Smooth muscle cell (in vitro differentiated cells): Measurements from ENCODE around the gene PCLAF. TPM values are rescaled to one million over a fixed set of nuclear protein-coding genes. Genes with fewer than 3 reads are reported as not detected.
"Not testable (repeated sequence)": the region's sequence is repeated elsewhere in the genome, so short reads cannot be mapped to it uniquely, and the experiment has no call there.

ENCODE experiments used
- DNase-seq: peaks from one replicate; lab custom pipeline; 2025; ENCODE audit not compliant: unreplicated experiment; lab: John Stamatoyannopoulos, UW
- H2AFZ ChIP-seq: fragments of 200-600 bp; sonication (generic); 2 replicates; pipeline ENCODE4 v1.6.0; 2016; ENCODE audit warnings: antibody characterized with exemption, low read depth, mild to moderate bottlenecking
- H3F3A ChIP-seq: fragments of 200-600 bp; sonication (generic); 2 replicates; pipeline ENCODE4 v1.6.0; 2017; ENCODE audit warnings: antibody characterized with exemption, low read depth
- H3K27ac ChIP-seq: fragments of 200-600 bp; sonication (generic); 2 replicates; pipeline ENCODE4 v1.5.1; 2016; ENCODE audit warnings: low read depth, mild to moderate bottlenecking
- H3K27me3 ChIP-seq: fragments of 200-600 bp; sonication (generic); 2 replicates; pipeline ENCODE4 v1.6.1; 2016; ENCODE audit warnings: low read depth, mild to moderate bottlenecking
- H3K36me3 ChIP-seq: fragments of 200-600 bp; sonication (generic); 2 replicates; pipeline ENCODE4 v1.5.1; 2016; ENCODE audit warnings: low read depth
- H3K4me1 ChIP-seq: fragments of 200-600 bp; sonication (generic); 2 replicates; pipeline ENCODE4 v1.5.1; 2016; ENCODE audit warnings: low read depth
- H3K4me2 ChIP-seq: fragments of 200-600 bp; sonication (generic); 2 replicates; pipeline ENCODE4 v1.6.0; 2016; ENCODE audit warnings: mild to moderate bottlenecking
- H3K4me3 ChIP-seq: fragments of 200-600 bp; sonication (generic); 2 replicates; pipeline ENCODE4 v1.5.1; 2016; ENCODE audit warnings: mild to moderate bottlenecking
- H3K79me2 ChIP-seq: fragments of 200-600 bp; sonication (generic); 2 replicates; pipeline ENCODE4 v1.6.0; 2016; ENCODE audit warnings: low read depth, mild to moderate bottlenecking
- H3K9ac ChIP-seq: fragments of 200-600 bp; sonication (generic); 2 replicates; pipeline ENCODE4 v1.6.0; 2016; ENCODE audit warnings: low read depth
- H3K9me3 ChIP-seq: fragments of 200-600 bp; sonication (generic); replicated peaks from 2 replicates; pipeline ENCODE4 v1.5.1; 2016; ENCODE audit warnings: low read depth
- H4K20me1 ChIP-seq: fragments of 200-600 bp; sonication (generic); 2 replicates; pipeline ENCODE4 v1.6.0; 2016; ENCODE audit warnings: low read depth
- CTCF ChIP-seq: fragments of 200-600 bp; sonication (generic); IDR thresholded peaks from 2 replicates; pipeline ENCODE4 v1.5.1; 2017; ENCODE audit warnings: borderline replicate concordance, mild to moderate bottlenecking, antibody characterized with exemption; ENCODE audit not compliant: insufficient read depth, poor library complexity, severe bottlenecking
- WGBS: methylation state at CpG from one replicate; pipeline ENCODE4 v1.1.7; 2016; ENCODE audit warnings: low lambda C conversion rate; 5-methylcytosine and 5-hydroxymethylcytosine counted together
- polyA plus RNA-seq: library from polyadenylated mRNA; unstranded; fragments of >200 nt; fragmentation: Nextera tagmentation; extraction: Ambion mirVana; gene quantifications from 2 replicates; pipeline ENCODE4 v1.2.1, GENCODE V29; 2016
- total RNA-seq: library from RNA; depleted of rRNA; stranded (reverse); fragments of >200 nt; gene quantifications from 2 replicates; pipeline ENCODE4 v1.2.3, GENCODE V29; 2014

The PCLAF gene
- total and polyA plus RNA-seq, 2 experiments from 2014 or later = 19.0 to 30.7 TPM

GRCh38 chr15:64379216-64379960, 1.9 kb downstream of the PCLAF start:
- no peak overlapping the region for H3K4me3 ChIP-seq
- no peak overlapping the region for H3K9ac ChIP-seq
- DNase-seq = no peak

GRCh38 chr15:64373360-64373759, 7.9 kb downstream of the PCLAF start:
- WGBS = 98% methylated on average over 8 of the region's 8 CpGs
- Histone ChIP-seq H3K4me2 (no peak overlapping the region), H3K36me3 (no peaks in the 10 kb centered on the region), H3K79me2 (no peaks in the 10 kb centered on the region), H3F3A (no peaks in the 10 kb centered on the region), H4K20me1 (no peaks in the 10 kb centered on the region), H3K9ac (no peak overlapping the region), H3K4me3 (no peak overlapping the region), H3K27ac (no peak overlapping the region), H3K27me3 (no peaks in the 10 kb centered on the region), H2AFZ (no peak overlapping the region), H3K4me1 (no peaks in the 10 kb centered on the region), H3K9me3 (no peaks in the 10 kb centered on the region)
- TF ChIP-seq CTCF = no peak
- DNase-seq = no peak

More at GRCh38 chr15:64379216-64379960, 1.9 kb downstream of the PCLAF start:
- Histone ChIP-seq H3K4me2 (peak overlapping the region; percentile 89), H3K9me3 (no peaks in the 10 kb centered on the region), H3K79me2 (peaks cover 6% of the 10 kb centered on the region), H3K27me3 (no peaks in the 10 kb centered on the region), H3K4me1 (peaks cover 4% of the 10 kb centered on the region), H3F3A (peaks cover 10% of the 10 kb centered on the region), H3K36me3 (no peaks in the 10 kb centered on the region), H3K27ac (peak overlapping the region; percentile 89), H4K20me1 (no peaks in the 10 kb centered on the region), H2AFZ (no peak overlapping the region)
- TF ChIP-seq CTCF = no peak
- 63% methylated on average over 9 of the region's 9 CpGs for WGBS

- H4K20me1 ChIP-seq, H3K36me3 ChIP-seq, H3K4me2 ChIP-seq, H3K4me3 ChIP-seq, H3K9me3 ChIP-seq, H3K27ac ChIP-seq, H2AFZ ChIP-seq, DNase-seq, H3K79me2 ChIP-seq, H3F3A ChIP-seq, H3K27me3 ChIP-seq, H3K9ac ChIP-seq, H3K4me1 ChIP-seq: not testable (repeated sequence)
- over 99% methylated on average over 8 of the region's 8 CpGs for WGBS
These were observed 9.9 kb downstream of the PCLAF start for GRCh38 chr15:64371383-64371782.

GRCh38 chr15:64369078-64369607, 12.1 kb downstream of the PCLAF start:
- Histone ChIP-seq H3K4me2 (no peak overlapping the region), H3K79me2 (no peaks in the 10 kb centered on the region), H3K4me3 (no peak overlapping the region), H3K4me1 (no peaks in the 10 kb centered on the region), H3K27ac (no peak overlapping the region), H3F3A (no peaks in the 10 kb centered on the region), H3K36me3 (no peaks in the 10 kb centered on the region), H3K9me3 (no peaks in the 10 kb centered on the region), H2AFZ (no peak overlapping the region), H3K27me3 (no peaks in the 10 kb centered on the region), H3K9ac (no peak overlapping the region), H4K20me1 (no peaks in the 10 kb centered on the region)
- no peak for DNase-seq
- TF ChIP-seq CTCF = no peak
- 86% methylated on average over 2 of the region's 2 CpGs for WGBS
